Measurements from ENCODE around the gene PPM1D. TPM values are rescaled to one million over a fixed set of nuclear protein-coding genes. Genes with fewer than 3 reads are reported as not detected.
"Not testable (repeated sequence)": the region's sequence is repeated elsewhere in the genome, so short reads cannot be mapped to it uniquely, and the experiment has no call there.

PPM1D gene
- total RNA-seq, 1 experiment from 2014 or later: 10.7 TPM

- DNase-seq (ENCODE audit: low spot score): not testable (repeated sequence)
Measured at GRCh38 chr17:60668741-60669140, 68.7 kb downstream of the PPM1D start.

GRCh38 chr17:60671482-60671881, 71.5 kb downstream of the PPM1D start:
- no peak for DNase-seq (ENCODE audit: low spot score)

DNA sequence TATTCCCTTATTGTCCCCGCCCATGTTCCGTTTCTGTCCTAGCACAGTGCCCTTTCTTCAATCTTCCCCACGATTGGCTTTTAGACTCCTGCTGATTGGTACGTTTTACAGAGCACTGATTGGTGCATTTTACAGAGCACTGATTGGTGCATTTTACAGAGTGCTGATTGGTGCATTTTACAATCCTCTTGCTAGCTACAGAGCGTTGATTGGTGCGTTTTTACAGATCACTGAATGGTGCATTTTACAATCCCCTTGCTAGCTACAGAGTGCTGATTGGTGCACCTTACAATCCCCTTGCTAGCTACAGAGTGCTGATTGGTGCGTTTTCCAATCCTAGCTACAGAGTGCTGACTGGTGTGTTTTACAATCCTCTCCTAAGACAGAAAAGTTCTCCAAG, 74.6 kb downstream of the PPM1D start:
- DNase-seq (ENCODE audit: low spot score): not testable (repeated sequence)

GRCh38 chr17:60675997-60676396, 76.0 kb downstream of the PPM1D start:
- DNase-seq (ENCODE audit: low spot score): no peak

GRCh38 chr17:60676758-60677307, 76.8 kb downstream of the PPM1D start:
- no peak for DNase-seq (ENCODE audit: low spot score)

DNA sequence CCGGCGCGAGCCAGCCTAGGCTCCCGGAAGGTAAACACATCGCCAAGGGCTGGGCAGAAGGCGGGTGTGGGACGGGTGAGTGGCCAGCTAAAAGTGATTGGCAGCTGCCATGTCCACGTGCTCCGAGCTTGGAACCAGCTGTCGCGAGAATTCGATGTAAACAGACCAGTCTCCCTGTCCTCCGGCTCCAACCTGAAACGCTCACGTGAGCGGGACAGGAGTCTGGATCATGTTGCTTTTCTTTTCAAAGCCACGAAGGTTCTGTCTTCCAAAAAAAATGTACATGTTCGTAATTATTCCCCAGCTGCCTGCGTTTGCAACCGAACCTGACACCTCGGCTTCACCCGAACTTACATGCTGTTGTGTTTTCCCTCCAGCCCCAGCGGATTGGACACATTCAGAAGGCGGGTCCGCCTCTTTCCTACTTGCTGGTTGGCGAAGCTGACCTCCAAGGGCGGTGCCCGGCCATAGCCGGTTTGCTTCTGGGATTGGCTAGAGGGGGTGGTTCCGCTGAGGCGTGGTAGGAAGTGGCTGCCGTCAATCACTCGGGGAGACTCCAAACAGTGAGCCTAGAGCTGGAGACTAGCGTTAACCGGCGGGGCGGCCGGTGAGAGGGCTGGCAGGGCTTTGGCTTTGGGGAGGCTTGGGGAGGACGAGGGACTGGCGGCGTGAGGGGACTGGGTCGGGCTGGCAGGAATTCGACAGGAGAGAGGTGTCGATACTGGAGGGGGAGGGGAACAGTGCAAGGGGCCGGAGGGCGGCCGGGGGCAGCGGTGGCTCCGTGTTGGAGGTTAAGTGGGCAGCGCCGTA, 77.5 kb downstream of the PPM1D start, which contains the start of gene BCAS3:
Gene BCAS3 (plus strand): TSS at position 544 of the 810 bp plus-strand sequence.
- peak; percentile 99 for DNase-seq (ENCODE audit: low spot score)

DNA sequence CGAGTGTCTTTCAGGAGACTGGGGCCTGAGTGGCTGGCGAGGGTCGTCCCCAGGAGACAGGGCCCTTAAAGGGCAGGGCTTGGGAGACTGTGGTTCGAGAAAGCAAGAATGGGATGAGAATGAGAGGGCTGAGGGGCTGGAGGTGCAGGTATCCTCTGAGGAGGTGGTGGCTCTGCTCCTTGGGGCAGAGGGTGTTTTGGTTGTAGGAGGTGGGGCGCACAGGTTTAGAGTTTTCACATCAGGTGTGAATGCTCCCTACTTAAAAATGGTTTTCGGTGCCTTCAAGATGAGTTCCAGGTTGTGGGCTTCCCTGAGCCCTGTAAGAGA, 78.1 kb downstream of the PPM1D start:
- DNase-seq (ENCODE audit: low spot score): no peak

DNA sequence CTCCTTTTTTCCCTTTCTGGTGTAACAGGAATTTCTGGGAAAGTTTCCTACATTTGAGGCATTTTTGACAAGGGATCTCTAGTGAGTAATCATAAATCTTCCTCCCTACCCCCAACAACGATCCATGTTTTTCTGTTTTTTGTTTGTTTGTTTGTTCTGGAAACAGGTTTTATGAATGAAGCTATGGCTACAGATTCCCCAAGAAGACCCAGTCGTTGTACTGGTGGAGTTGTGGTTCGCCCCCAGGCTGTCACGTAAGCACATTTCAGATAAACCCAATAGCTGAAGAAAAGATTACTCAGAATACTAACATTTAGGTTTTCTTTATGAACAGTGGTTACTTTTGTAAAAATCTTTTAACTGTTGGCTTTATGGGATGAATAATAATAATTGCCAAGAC, 79.3 kb downstream of the PPM1D start:
- DNase-seq (ENCODE audit: low spot score): no peak

DNA sequence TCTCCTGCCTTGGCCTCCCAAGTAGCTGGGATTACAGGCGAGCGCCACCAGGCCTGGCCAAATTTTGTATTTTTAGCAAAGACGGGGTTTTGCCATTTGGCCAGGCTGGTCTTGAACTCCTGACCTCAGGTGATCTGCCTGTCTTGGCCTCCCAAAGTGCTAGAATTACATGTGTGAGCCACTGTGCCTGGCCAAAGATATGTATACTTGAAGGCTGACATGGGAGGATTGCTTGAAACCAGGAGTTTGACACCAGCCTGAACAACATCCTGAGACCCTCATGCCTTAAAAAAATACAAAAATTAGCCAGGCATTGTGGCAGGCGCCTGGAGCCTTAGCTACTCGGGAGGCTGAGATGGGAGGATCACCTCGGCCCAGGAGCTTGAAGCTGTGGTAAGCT, 80.8 kb downstream of the PPM1D start:
- no peak for DNase-seq (ENCODE audit: low spot score)

DNA sequence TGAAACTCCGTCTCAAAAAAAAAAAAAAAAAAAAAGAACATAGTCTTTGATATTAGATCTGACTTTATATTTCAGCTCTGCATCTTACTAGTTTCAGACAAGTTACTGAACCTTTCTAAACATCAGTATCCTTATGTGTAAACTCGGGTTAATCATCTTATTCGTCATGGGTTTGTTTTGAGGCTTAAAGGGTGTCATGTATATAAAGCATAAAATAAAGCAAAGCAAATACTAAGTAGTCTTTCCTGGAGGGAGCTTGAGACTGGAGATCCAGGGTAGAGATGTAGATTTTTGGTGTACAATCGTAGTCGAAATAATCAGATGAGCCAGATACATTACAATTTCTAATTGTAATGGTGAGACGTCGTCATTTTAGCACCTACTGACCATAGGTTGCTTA, 85.4 kb downstream of the PPM1D start:
- no peak for DNase-seq (ENCODE audit: low spot score)

- no peak for DNase-seq (ENCODE audit: low spot score)
Measured at GRCh38 chr17:60695960-60696359, 96.0 kb downstream of the PPM1D start.

DNA sequence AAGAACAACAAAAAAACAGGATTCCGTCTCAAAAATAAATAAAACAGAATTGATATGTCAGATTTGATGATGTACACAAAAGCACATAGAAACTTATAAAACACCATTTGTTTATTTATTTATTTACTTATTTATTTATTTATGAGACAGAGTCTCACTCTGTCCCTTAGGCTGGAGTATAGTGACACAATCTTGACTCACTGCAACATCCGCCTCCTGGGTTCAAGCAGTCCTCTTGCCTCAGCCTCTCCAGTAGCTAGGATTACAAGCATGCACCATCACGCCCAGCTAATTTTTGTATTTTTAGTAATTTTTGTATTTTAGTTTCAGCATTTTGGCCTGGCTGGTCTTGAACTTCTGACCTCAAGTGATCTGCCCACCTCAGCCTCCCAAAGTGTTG, 99.1 kb downstream of the PPM1D start:
- no peak for DNase-seq (ENCODE audit: low spot score)

DNA sequence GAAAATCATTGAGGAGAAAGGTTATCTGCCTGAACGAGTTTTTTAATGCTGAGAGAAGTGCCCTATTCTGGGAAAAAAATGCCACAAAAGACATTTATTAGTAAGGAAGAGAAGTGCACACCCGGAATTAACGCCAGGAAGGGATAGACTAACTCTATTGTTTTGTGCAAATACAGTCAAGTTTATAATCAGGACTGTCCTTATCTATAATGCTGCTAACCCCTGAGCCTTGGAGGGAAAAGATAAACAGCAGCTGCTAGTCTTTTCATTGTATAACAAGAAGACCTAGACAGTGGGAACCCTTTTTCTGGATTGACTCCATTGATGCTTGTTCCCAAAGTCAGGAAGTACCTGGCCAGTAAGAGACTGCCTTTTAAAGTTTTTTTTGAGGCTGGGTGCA, 104.2 kb downstream of the PPM1D start:
- no peak for DNase-seq (ENCODE audit: low spot score)

- no peak for DNase-seq (ENCODE audit: low spot score)
Measured at GRCh38 chr17:60712675-60713074, 112.7 kb downstream of the PPM1D start.

- no peak for DNase-seq (ENCODE audit: low spot score)
Measured at GRCh38 chr17:60713608-60714007, 113.6 kb downstream of the PPM1D start.

Other genes with a start within 250 kb of the PPM1D start
- gene USP32, start 208.1 kb upstream of the PPM1D start, total RNA-seq (2014; rRNA removed; shearing (Covaris generic)): 29.4 and 30.0 TPM in 2 replicates
- not detected in 2 replicates for gene CHCT1, start 177.7 kb upstream of the PPM1D start, total RNA-seq (2014; rRNA removed; shearing (Covaris generic))
- 24.7 and 33.0 TPM in 2 replicates for gene APPBP2, start 74.0 kb upstream of the PPM1D start, total RNA-seq (2014; rRNA removed; shearing (Covaris generic))
- gene BCAS3, start 77.7 kb downstream of the PPM1D start, total RNA-seq (2014; rRNA removed; shearing (Covaris generic)): 10.2 and 18.1 TPM in 2 replicates

Data from H4 (cell line).